ENCODE measurements around the gene KIAA1958.

GRCh38 chr9:112465352-112465751 lies 21.3 kb upstream of the KIAA1958 start:
- no peak for TF ChIP-seq CTCF (IDR thresholded peaks at IDR 0.05)
- TF ChIP-seq POLR2AphosphoS5 (IDR thresholded peaks at IDR 0.05), result no peak
- no peak for TF ChIP-seq POLR2A (IDR thresholded peaks at IDR 0.05)
- no peak for TF ChIP-seq EP300 (IDR thresholded peaks at IDR 0.05)

All from suprapubic skin (tissue), 4 donors.